ENCODE data around the gene PDE7B. TPM values are rescaled to one million over a fixed set of nuclear protein-coding genes. Genes with fewer than 3 reads are reported as not detected.

PDE7B gene
- total and polyA plus RNA-seq, 2 of the 4 experiments (the other 2 are of a cell fraction) = 7.8 to 12.4 TPM

DNA sequence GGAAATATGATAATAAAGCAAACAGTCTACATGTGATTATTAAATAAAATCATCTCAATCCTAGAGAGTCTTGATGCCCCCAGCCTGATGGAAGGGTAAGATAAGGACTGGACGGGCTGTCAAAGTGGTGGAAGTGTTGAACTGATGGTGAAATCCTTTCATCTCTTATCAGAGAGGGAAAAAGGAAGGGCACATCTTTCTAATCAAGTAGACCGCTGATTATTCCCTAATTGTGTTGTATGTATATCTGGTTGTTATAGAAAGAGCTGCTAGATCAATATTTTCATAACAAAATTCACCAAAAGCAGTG is 184.5 kb downstream of the PDE7B start:
- peak overlapping the region; percentile 89 for H2BK15ac ChIP-seq (ENCODE audit: low read depth, low read length)
- H4K91ac ChIP-seq (ENCODE audit: insufficient read depth, low read depth, low read length) = peak overlapping the region; percentile 74; the same call in 1 of the 2 replicates
- H2BK5ac ChIP-seq (ENCODE audit: low read depth, low read length, poor library complexity, severe bottlenecking) = peak overlapping the region; percentile 98
- H3K14ac ChIP-seq (replicated peaks; ENCODE audit: low read depth, low read length) = peak overlapping the region; percentile 83
- BruUV-seq (replicated peaks) = no TSS peak
- peaks cover 15% of the 10 kb centered on the region for H3K9me1 ChIP-seq (ENCODE audit: insufficient read depth, low read length)
- no CpG with 5 or more reads among the region's 2 CpGs for WGBS, 2 experiments (ENCODE audit: extremely low coverage in 2 of 2, insufficient read length in 1 of 2)
- intact Hi-C loops (cut with micrococcal nuclease) (loop anchor here (5.0 to 10.0 kb wide), 2 partner anchors 119 to 184 kb away; partner anchors contain the start of gene PDE7B), in situ Hi-C loops (cut with MboI; ENCODE audit: low sequenced_read_pairs) (no loop called here), dilution Hi-C loops (cut with HindIII; ENCODE audit: low sequenced_read_pairs, unreplicated experiment) (no loop called here)
- H3K27me3 ChIP-seq (ENCODE audit: control insufficient read depth, insufficient read depth, low read length) = no peaks in the 10 kb centered on the region
- peak overlapping the region; percentile 79; the same call in 1 of the 2 replicates for H4K5ac ChIP-seq (ENCODE audit: low read depth, low read length)
- H2AK5ac ChIP-seq (ENCODE audit: low read depth, low read length) = peak overlapping the region; percentile 93; the same call in 1 of the 2 replicates
- peak overlapping the region; percentile 83; the same call in 1 of the 2 replicates for H3K27ac ChIP-seq (ENCODE audit: insufficient read depth, low read length)
- peak overlapping the region; percentile 55; the same call in 1 of the 2 replicates for H3K56ac ChIP-seq (ENCODE audit: extremely low read depth, insufficient read depth, low read length)
- peak overlapping the region; percentile 82 for H2BK120ac ChIP-seq (ENCODE audit: low read depth, low read length)
- no peak for TF ChIP-seq CEBPB (IDR thresholded peaks at IDR 0.05; ENCODE audit: low read depth, low read length)
- no peak for TF ChIP-seq MAFK (IDR thresholded peaks at IDR 0.05; ENCODE audit: low read depth, low read length)
- TF ChIP-seq NFE2L2 (IDR thresholded peaks at IDR 0.05; ENCODE audit: low read depth, low read length) = no peak
- no peak for TF ChIP-seq CHD1 (IDR thresholded peaks at IDR 0.05; ENCODE audit: low read depth, low read length)
- TF ChIP-seq RAD21 (IDR thresholded peaks at IDR 0.05; ENCODE audit: low read length) = no peak
- no peak for TF ChIP-seq RFX5 (IDR thresholded peaks at IDR 0.05; ENCODE audit: low read depth, low read length)
- no peak for TF ChIP-seq POLR2A (IDR thresholded peaks at IDR 0.05; ENCODE audit: low read depth, low read length)
- no peak for TF ChIP-seq SMC3 (IDR thresholded peaks at IDR 0.05; ENCODE audit: low read depth, low read length)
- TF ChIP-seq MAZ (IDR thresholded peaks at IDR 0.05; ENCODE audit: borderline replicate concordance, low read depth, low read length) = no peak
- TF ChIP-seq CTCF (conservative IDR thresholded peaks at IDR 0.05; ENCODE audit: low read depth, low read length) = no peak
- TF ChIP-seq FOS (IDR thresholded peaks at IDR 0.05; ENCODE audit: low read depth, low read length) = no peak
- TF ChIP-seq, protein P1, sequence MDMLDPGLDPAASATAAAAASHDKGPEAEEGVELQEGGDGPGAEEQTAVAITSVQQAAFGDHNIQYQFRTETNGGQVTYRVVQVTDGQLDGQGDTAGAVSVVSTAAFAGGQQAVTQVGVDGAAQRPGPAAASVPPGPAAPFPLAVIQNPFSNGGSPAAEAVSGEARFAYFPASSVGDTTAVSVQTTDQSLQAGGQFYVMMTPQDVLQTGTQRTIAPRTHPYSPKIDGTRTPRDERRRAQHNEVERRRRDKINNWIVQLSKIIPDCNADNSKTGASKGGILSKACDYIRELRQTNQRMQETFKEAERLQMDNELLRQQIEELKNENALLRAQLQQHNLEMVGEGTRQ (IDR thresholded peaks at IDR 0.05; ENCODE audit: low read depth, low read length) = no peak
- no peak for TF ChIP-seq BHLHE40 (IDR thresholded peaks at IDR 0.05; ENCODE audit: low read depth, low read length)
- TF ChIP-seq ELK1 (IDR thresholded peaks at IDR 0.05; ENCODE audit: borderline replicate concordance, low read depth, low read length) = no peak
- TF ChIP-seq RCOR1 (IDR thresholded peaks at IDR 0.05; ENCODE audit: insufficient replicate concordance, low read length) = no peak
- TF ChIP-seq MXI1 (IDR thresholded peaks at IDR 0.05; ENCODE audit: borderline replicate concordance, low read depth, low read length) = no peak
- DNase-seq (no peak), ATAC-seq (ENCODE audit: low read depth) (no peak)
- peak overlapping the region; percentile 94 for H3K18ac ChIP-seq (ENCODE audit: low read depth, low read length)
- H2BK20ac ChIP-seq (ENCODE audit: low read depth, low read length) = peak overlapping the region; percentile 88
- H4K8ac ChIP-seq (ENCODE audit: low read depth in 2 of 2, low read length in 2 of 2) = peak overlapping the region; percentile 63 to 79
- no peak overlapping the region for H2AFZ ChIP-seq (replicated peaks; ENCODE audit: low read length, poor library complexity)
- no peaks in the 10 kb centered on the region for H4K20me1 ChIP-seq (ENCODE audit: insufficient read depth, low read length)
- H3K4ac ChIP-seq (ENCODE audit: low read depth, low read length) = peak overlapping the region; percentile 81
- peak overlapping the region; percentile 28; the same call in 1 of the 2 replicates for H3K4me2 ChIP-seq (ENCODE audit: low read depth, low read length)
- ChIA-PET POLR2A (ENCODE audit: unreplicated experiment) (no interaction called here), CTCF (interaction anchor here (0.7 kb wide), 1 partner anchor 148 kb away, joined by 4 read pairs; no protein-coding TSS in a partner anchor)
- H3K9ac ChIP-seq (ENCODE audit: low read depth, low read length) = peak overlapping the region; percentile 41
- peaks cover 22% of the 10 kb centered on the region for H3K4me1 ChIP-seq (ENCODE audit: control insufficient read depth, insufficient read depth, low read length)
- peaks cover 25 to 71% of the 10 kb centered on the region in 2 experiments; a peak in 3 of 4 replicates for H3K79me1 ChIP-seq (ENCODE audit: low read depth in 1 of 2, low read length in 2 of 2)
- no peak overlapping the region for H2AK9ac ChIP-seq (replicated peaks; ENCODE audit: low read depth, low read length, poor library complexity)
- peak overlapping the region; percentile 83; the same call in 1 of the 2 replicates for H3K23ac ChIP-seq (ENCODE audit: low read depth, low read length)
- H3K36me3 ChIP-seq (ENCODE audit: control insufficient read depth, insufficient read depth, low read length) = peaks cover 4% of the 10 kb centered on the region; the same call in 1 of the 2 replicates
- H3K9me3 ChIP-seq (ENCODE audit: control insufficient read depth, insufficient read depth, low read length) = no peaks in the 10 kb centered on the region
- no peak overlapping the region for H3K4me3 ChIP-seq (ENCODE audit: insufficient read depth, low read depth, low read length)
